ENCODE data around the gene ZFHX3.

- TF ChIP-seq CTCF (conservative IDR thresholded peaks at IDR 0.05; ENCODE audit: low read depth, low read length) (no peak), EZH2 (IDR thresholded peaks at IDR 0.05; ENCODE audit: borderline replicate concordance, low read depth, low read length, poor library complexity, severe bottlenecking) (no peak)
Measured at GRCh38 chr16:72864130-72864833, 183.6 kb downstream of the ZFHX3 start.

All from A673 (cell line).